Uterus (tissue), 4 donors: ENCODE results near the gene RAVER2. TPM values are rescaled to one million over a fixed set of nuclear protein-coding genes. Genes with fewer than 3 reads are reported as not detected.

ENCODE experiments used
- DNase-seq, 2 donors: peaks; one replicate each; pipeline ENCODE4 v3.0.0-alpha.2; 2019 to 2020
- H3K27ac ChIP-seq, 2 donors: fragments of 200-600 bp; sonication (generic); 1 replicate in 1 of 2; 2 replicates in 1 of 2; pipeline ENCODE4 v1.5.1; 2016 to 2018
- H3K27me3 ChIP-seq, 2 donors: fragments of 200-600 bp; sonication (generic); one replicate each; pipeline ENCODE4 v1.5.1; 2018 to 2019; ENCODE audit warnings: control low read depth in 1 of 2
- H3K36me3 ChIP-seq, 2 donors: fragments of 200-600 bp; sonication (generic); one replicate each; pipeline ENCODE4 v1.5.1; 2019; ENCODE audit warnings: control low read depth in 1 of 2
- H3K4me1 ChIP-seq, 2 donors: fragments of 200-600 bp; sonication (generic); one replicate each; pipeline ENCODE4 v1.5.1; 2018 to 2019; ENCODE audit warnings: control low read depth in 1 of 2
- H3K4me3 ChIP-seq, 2 donors: fragments of 200-600 bp; sonication (generic); 1 replicate in 1 of 2; 2 replicates in 1 of 2; pipeline ENCODE4 v1.5.1; 2018 to 2019; ENCODE audit warnings: mild to moderate bottlenecking in 1 of 2
- H3K9me3 ChIP-seq, 2 donors: fragments of 200-600 bp; sonication (generic); one replicate each; pipeline ENCODE4 v1.5.1; 2019; ENCODE audit warnings: control low read depth in 1 of 2
- CTCF ChIP-seq, 4 experiments: fragments of 200-600 bp in 2 of 4; fragments of 450-650 bp in 2 of 4; sonication (generic) in 2 of 4; IDR thresholded peaks; one replicate each; pipeline ENCODE4 v1.5.1; 2016 to 2019; ENCODE audit warnings: antibody characterized with exemption in 4 of 4, mild to moderate bottlenecking in 2 of 4, moderate library complexity in 1 of 4
- POLR2A ChIP-seq, 2 donors: fragments of 450-650 bp; IDR thresholded peaks; one replicate each; pipeline ENCODE4 v1.6.1; 2016; ENCODE audit warnings: antibody characterized with exemption in 2 of 2, mild to moderate bottlenecking in 1 of 2, moderate library complexity in 1 of 2
- intact Hi-C: fragments of 100-400 bp; cut with DNase I; formaldehyde crosslinking; loops from one replicate; pipeline ENCODE4 v1.15.1; 2023; ENCODE audit warnings: low total_unique reads
- total RNA-seq, 4 donors: library from RNA; depleted of rRNA in 3 of 4; stranded (reverse); fragments of >200 nt in 3 of 4; gene quantifications; one replicate each; pipeline versions ENCODE4 v1.1.0 to v1.2.4, GENCODE V29; 2014 to 2023
- donor health status: DM: yes; HTN: yes; CAD: no.

Gene RAVER2
- total RNA-seq, 4 donors from 2014 or later, result 10.6 to 24.0 (median 18.9) TPM

GRCh38 chr1:64865105-64865757 lies 120.4 kb downstream of the RAVER2 start:
- H3K36me3 ChIP-seq, result no peaks in the 10 kb centered on the region
- H3K27ac ChIP-seq, result no peak overlapping the region
- TF ChIP-seq POLR2A (IDR thresholded peaks at IDR 0.05), result no peak
- TF ChIP-seq CTCF (IDR thresholded peaks at IDR 0.05), result no peak
- H3K9me3 ChIP-seq, result no peaks in the 10 kb centered on the region
- H3K27me3 ChIP-seq, result no peaks in the 10 kb centered on the region
- H3K4me3 ChIP-seq, result no peak overlapping the region
- intact Hi-C loops, result no loop called here
- H3K4me1 ChIP-seq, result no peaks in the 10 kb centered on the region
- DNase-seq, result no peak

GRCh38 chr1:64866689-64867088 lies 121.8 kb downstream of the RAVER2 start:
- Histone ChIP-seq H3K4me1 (no peaks in the 10 kb centered on the region), H3K4me3 (no peak overlapping the region), H3K9me3 (no peaks in the 10 kb centered on the region), H3K36me3 (no peaks in the 10 kb centered on the region), H3K27ac (no peak overlapping the region), H3K27me3 (no peaks in the 10 kb centered on the region)
- TF ChIP-seq CTCF (IDR thresholded peaks at IDR 0.05), result no peak
- TF ChIP-seq POLR2A (IDR thresholded peaks at IDR 0.05), result no peak
- intact Hi-C loops, result no loop called here
- no peak for DNase-seq

- Histone ChIP-seq H3K27ac (no peak overlapping the region), H3K36me3 (no peaks in the 10 kb centered on the region), H3K4me1 (no peaks in the 10 kb centered on the region), H3K4me3 (no peak overlapping the region), H3K9me3 (no peaks in the 10 kb centered on the region), H3K27me3 (no peaks in the 10 kb centered on the region)
- TF ChIP-seq CTCF (IDR thresholded peaks at IDR 0.05) (no peak), POLR2A (IDR thresholded peaks at IDR 0.05) (no peak)
- no peak for DNase-seq
- intact Hi-C loops, result no loop called here
Observed at GRCh38 chr1:64867266-64867665, 122.4 kb downstream of the RAVER2 start.

- no peak overlapping the region for H3K27ac ChIP-seq
- intact Hi-C loops, result no loop called here
- no peaks in the 10 kb centered on the region for H3K36me3 ChIP-seq
- no peak for DNase-seq
- H3K27me3 ChIP-seq, result no peaks in the 10 kb centered on the region
- TF ChIP-seq CTCF (IDR thresholded peaks at IDR 0.05) (no peak), POLR2A (IDR thresholded peaks at IDR 0.05) (no peak)
- H3K4me3 ChIP-seq, result no peak overlapping the region
- H3K9me3 ChIP-seq, result no peaks in the 10 kb centered on the region
- no peaks in the 10 kb centered on the region for H3K4me1 ChIP-seq
Observed at GRCh38 chr1:64871256-64871655, 126.4 kb downstream of the RAVER2 start.

GRCh38 chr1:64872067-64872466 lies 127.2 kb downstream of the RAVER2 start:
- Histone ChIP-seq H3K36me3 (no peaks in the 10 kb centered on the region), H3K4me3 (no peak overlapping the region), H3K9me3 (no peaks in the 10 kb centered on the region), H3K27ac (no peak overlapping the region), H3K27me3 (no peaks in the 10 kb centered on the region), H3K4me1 (no peaks in the 10 kb centered on the region)
- intact Hi-C loops, result no loop called here
- DNase-seq, result no peak
- no peak for TF ChIP-seq CTCF (IDR thresholded peaks at IDR 0.05)
- TF ChIP-seq POLR2A (IDR thresholded peaks at IDR 0.05), result no peak
